GM10266 (cell line): ENCODE results near the gene CHPF2.
A peak's percentile ranks its signal among the peaks of the same experiment; 100 is the strongest.

Experiments
- DNase-seq: peaks from one replicate; pipeline ENCODE4 v3.0.0; 2012; ENCODE audit errors: extremely low spot score
- TF ChIP-seq, protein P1 (sequence below): IDR thresholded peaks from 2 replicates; pipeline ENCODE4 v1.5.1; 2012; ENCODE audit warnings: mild to moderate bottlenecking, low read depth; ENCODE audit not compliant: control insufficient read depth, insufficient read depth; ENCODE audit errors: missing control alignments

The CHPF2 gene

DNA sequence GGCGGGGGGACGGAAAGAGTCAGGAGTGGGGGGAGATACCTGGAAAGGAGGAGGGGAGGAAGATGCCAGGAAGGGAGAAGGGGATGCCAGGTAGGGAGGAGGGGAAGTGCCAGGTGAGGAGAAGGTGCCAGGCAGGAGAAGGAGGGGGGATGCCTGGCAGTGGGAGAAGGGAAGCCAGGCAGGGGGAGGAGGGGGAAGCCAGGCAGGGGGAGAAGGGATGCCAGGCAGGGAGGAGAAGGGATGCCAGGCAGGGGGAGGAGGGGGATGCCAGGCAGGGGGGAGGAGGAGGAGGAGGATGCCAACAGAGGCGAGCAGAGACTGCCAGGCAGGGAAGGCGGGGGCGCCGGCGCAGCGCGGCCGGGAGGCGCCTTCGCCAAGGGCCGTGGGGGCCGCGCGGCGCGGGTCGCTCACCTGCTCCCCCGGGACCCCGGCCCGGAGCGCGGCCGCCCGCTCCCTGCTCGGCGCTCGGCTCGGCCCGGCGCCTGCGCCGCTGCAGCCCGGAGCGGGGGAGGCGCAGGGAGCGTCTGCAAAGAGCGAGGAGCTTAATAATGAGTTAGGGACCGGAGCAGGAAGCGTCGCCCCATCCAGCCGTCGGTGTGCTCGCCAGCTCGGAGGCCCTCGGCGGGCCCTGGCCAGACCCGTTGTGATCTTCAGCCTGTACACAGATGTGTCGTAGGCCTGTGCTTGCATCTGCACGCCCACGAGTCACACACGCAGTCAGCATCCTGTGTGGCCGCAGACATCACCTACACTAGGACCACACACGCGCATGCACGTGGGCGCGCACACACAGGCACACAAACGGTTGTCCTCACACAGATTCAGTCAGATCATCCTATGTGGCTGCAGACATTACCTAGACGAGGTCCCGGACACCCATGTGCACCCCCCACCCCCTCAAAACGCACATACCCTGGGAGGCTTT, 44.6 kb downstream of the CHPF2 start:
- DNase-seq, result peak; percentile 85
- TF ChIP-seq, protein P1, sequence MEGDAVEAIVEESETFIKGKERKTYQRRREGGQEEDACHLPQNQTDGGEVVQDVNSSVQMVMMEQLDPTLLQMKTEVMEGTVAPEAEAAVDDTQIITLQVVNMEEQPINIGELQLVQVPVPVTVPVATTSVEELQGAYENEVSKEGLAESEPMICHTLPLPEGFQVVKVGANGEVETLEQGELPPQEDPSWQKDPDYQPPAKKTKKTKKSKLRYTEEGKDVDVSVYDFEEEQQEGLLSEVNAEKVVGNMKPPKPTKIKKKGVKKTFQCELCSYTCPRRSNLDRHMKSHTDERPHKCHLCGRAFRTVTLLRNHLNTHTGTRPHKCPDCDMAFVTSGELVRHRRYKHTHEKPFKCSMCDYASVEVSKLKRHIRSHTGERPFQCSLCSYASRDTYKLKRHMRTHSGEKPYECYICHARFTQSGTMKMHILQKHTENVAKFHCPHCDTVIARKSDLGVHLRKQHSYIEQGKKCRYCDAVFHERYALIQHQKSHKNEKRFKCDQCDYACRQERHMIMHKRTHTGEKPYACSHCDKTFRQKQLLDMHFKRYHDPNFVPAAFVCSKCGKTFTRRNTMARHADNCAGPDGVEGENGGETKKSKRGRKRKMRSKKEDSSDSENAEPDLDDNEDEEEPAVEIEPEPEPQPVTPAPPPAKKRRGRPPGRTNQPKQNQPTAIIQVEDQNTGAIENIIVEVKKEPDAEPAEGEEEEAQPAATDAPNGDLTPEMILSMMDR, result no peak

DNA sequence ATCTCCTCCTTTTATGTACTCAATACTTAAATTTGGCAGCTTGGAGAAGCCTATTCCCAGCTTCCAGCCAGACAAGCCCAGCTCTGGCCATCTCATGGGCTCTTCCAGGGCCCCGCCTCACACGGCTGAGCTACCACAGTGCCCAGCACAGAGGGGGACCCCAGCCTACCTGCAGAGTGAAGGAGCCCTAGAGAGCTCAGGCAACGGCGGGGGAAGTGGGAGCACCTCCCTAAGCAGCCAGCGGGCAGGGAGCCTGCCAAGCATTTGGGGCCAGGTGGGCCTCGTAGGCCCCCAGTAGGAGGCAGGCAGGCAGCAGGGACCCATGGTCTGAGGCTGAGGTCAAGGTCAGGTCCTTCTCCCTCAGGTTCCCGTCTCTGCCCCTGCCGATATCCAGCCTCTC, 45.3 kb downstream of the CHPF2 start:
- no peak for DNase-seq
- TF ChIP-seq, protein P1, result no peak

DNA sequence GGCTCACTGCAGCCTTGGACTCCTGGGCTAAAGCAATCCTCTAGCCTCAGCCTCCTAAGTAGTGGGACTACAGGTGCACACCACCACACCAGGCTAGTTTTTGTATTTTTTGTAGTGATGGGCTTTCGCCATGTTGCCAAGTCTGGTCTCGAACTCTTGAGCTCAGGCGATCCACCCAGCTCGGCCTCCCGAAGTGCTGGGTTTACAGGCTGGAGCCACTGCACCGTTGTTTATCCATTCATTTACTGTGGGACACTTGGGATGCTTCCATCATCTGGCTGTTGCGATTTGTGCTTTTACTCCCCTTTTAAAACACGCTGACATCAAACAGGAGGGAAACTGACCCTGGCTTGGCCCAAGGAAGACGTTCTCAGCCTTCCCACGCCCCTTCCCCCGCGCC, 46.7 kb downstream of the CHPF2 start:
- TF ChIP-seq, protein P1, result no peak
- no peak for DNase-seq

DNA sequence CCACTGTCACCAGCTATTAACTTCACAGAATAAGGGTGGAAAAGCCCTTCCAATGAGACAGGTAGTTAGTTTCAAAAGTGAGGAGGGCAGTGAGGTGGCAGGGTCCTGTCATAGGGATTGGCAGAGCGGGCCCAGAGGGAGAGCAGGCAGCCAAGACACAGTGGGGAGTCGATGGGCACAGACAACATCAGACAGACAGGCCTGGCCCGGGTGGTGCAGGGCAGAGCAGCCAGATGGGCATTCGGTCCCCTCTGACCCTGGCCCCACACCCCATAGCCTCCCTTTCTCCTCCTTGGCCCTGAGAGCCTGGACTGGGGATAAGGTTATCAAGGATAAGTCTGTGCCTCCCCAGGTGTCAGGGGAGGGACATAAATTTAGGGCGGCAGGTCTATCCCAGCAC, 47.6 kb downstream of the CHPF2 start:
- TF ChIP-seq, protein P1, result no peak
- DNase-seq, result no peak

DNA sequence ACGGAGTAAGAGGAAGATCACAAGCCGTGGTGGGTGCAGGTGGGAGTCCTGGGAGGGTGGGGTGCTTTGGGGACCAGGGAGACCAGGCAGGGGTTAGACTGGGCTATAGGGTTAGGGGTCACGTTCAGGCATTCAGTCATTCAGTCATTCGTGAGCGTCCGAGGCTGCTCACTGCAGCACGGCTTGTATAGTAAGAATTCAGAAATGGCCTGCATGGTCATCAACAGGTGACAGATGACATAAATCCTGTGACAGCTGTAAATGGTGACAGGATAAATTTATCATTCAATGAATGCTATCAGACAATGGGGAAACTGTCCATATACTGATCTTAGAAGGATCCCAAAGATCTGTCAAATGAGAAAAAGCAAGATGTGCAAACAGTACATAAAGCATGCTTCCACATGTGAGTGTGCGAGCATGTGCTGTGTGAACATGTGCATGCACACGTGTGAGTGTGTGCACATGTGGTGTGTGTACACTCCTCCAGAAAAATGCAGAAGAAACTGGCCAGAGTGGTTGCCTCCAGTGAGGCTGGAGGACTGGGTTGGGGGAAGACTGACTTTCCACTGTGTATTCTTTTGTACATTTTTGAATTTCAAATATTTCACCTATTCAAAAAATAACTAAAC, 48.2 kb downstream of the CHPF2 start:
- TF ChIP-seq, protein P1, result no peak
- no peak for DNase-seq

DNA sequence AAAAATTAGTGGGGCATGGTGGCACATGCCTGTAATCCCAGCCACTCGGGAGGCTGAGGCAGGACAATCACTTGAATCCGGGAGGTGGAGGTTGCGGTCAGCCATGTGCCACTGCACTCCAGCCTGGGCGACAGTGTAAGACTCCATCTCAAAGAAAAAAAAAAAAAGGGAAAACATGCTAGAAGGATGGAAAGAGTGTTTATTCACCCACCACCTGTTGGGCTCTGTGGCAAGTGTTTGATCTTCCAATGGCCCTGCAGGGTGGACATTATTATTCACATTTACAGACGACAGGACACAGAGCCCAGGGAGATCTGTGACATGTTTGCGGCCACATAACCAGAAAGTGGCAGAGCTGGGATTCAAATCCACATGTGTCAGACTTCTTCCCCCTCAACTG, 49.4 kb downstream of the CHPF2 start:
- TF ChIP-seq, protein P1, result no peak

DNA sequence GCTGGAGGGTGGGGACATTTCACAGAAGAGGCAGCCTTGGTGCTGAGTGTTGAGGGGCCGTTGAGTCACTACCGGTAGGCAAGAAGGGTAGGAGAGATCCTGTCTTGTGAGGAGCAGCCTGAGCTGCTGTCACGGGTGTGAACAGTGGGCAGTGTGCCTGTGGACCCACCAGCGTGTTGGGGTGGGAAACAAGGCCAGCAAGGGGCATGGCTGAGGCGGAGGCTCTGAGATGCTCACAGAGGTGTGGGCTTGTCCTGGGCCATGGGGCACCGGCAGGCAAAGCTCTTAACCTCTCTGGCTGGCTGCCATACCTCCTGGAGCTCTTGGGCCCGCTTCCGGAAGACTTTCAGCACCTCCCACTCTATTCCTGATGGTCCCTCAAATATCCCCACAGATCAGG, 49.8 kb downstream of the CHPF2 start:
- no peak for DNase-seq
- TF ChIP-seq, protein P1, result no peak

More for the DNA sequence above, 49.4 kb downstream of the CHPF2 start:
- no peak for DNase-seq
